ENCODE measurements around the gene NHSL2. TPM values are rescaled to one million over a fixed set of nuclear protein-coding genes. Genes with fewer than 3 reads are reported as not detected.

NHSL2 gene
- total RNA-seq, 4 donors from 2014 or later = 1.9 to 8.8 (median 2.4) TPM

GRCh38 chrX:72088761-72089160 lies 178.1 kb downstream of the NHSL2 start:
- no peak overlapping the region for H3K4me3 ChIP-seq (ENCODE audit: low read depth, poor library complexity, severe bottlenecking)
- intact Hi-C loops (cut with DNase I; ENCODE audit: low total_unique reads) = no loop called here
- 60 to 84% methylated on average over 6 of the region's 6 CpGs for WGBS, 2 donors
- TF ChIP-seq CTCF (IDR thresholded peaks at IDR 0.05) (no peak), POLR2A (IDR thresholded peaks at IDR 0.05) (no peak)
- no peak for DNase-seq (ENCODE audit: low spot score in 2 of 2)

GRCh38 chrX:72089254-72089653 lies 178.6 kb downstream of the NHSL2 start:
- 51 to 66% methylated on average over 3 of the region's 3 CpGs for WGBS, 2 donors
- no peak overlapping the region for H3K4me3 ChIP-seq (ENCODE audit: low read depth, poor library complexity, severe bottlenecking)
- no peak for DNase-seq (ENCODE audit: low spot score in 2 of 2)
- intact Hi-C loops (cut with DNase I; ENCODE audit: low total_unique reads) = no loop called here
- no peak for TF ChIP-seq CTCF (IDR thresholded peaks at IDR 0.05)
- TF ChIP-seq POLR2A (IDR thresholded peaks at IDR 0.05) = no peak

GRCh38 chrX:72094894-72095293 lies 184.2 kb downstream of the NHSL2 start:
- TF ChIP-seq POLR2A (IDR thresholded peaks at IDR 0.05) = no peak
- TF ChIP-seq CTCF (IDR thresholded peaks at IDR 0.05) = no peak
- WGBS, 2 donors = 39 to 57% methylated on average over 4 of the region's 4 CpGs
- peak in 1 of 2 donors; percentile 83 for DNase-seq (ENCODE audit: low spot score in 2 of 2)
- no peak overlapping the region for H3K4me3 ChIP-seq (ENCODE audit: low read depth, poor library complexity, severe bottlenecking)
- intact Hi-C loops (cut with DNase I; ENCODE audit: low total_unique reads) = no loop called here

GRCh38 chrX:72095370-72095769 lies 184.7 kb downstream of the NHSL2 start:
- intact Hi-C loops (cut with DNase I; ENCODE audit: low total_unique reads) = no loop called here
- H3K4me3 ChIP-seq (ENCODE audit: low read depth, poor library complexity, severe bottlenecking) = no peak overlapping the region
- TF ChIP-seq POLR2A (IDR thresholded peaks at IDR 0.05) = no peak
- no peak for TF ChIP-seq CTCF (IDR thresholded peaks at IDR 0.05)
- 53 to 69% methylated on average over 2 of the region's 2 CpGs for WGBS, 2 donors
- peak in 1 of 2 donors; percentile 43 for DNase-seq (ENCODE audit: low spot score in 2 of 2)

- no peak overlapping the region for H3K4me3 ChIP-seq (ENCODE audit: low read depth, poor library complexity, severe bottlenecking)
- intact Hi-C loops (cut with DNase I; ENCODE audit: low total_unique reads) = no loop called here
- DNase-seq (ENCODE audit: low spot score in 2 of 2) = no peak
- TF ChIP-seq POLR2A (IDR thresholded peaks at IDR 0.05) (no peak), CTCF (IDR thresholded peaks at IDR 0.05) (no peak)
- 49 to 73% methylated on average over 3 of the region's 3 CpGs for WGBS, 2 donors
These were observed 186.5 kb downstream of the NHSL2 start for GRCh38 chrX:72097098-72097497.

GRCh38 chrX:72100051-72100755 lies 189.6 kb downstream of the NHSL2 start:
- peak in 1 of 2 donors; percentile 69 for DNase-seq (ENCODE audit: low spot score in 2 of 2)
- no peak for TF ChIP-seq POLR2A (IDR thresholded peaks at IDR 0.05)
- no peak for TF ChIP-seq CTCF (IDR thresholded peaks at IDR 0.05)
- 80 to 93% methylated on average over 12 to 13 of the region's 13 CpGs for WGBS, 2 donors
- no peak overlapping the region for H3K4me3 ChIP-seq (ENCODE audit: low read depth, poor library complexity, severe bottlenecking)
- intact Hi-C loops (cut with DNase I; ENCODE audit: low total_unique reads) = no loop called here

All from lower leg skin (tissue), 4 donors.